Left ventricle myocardium inferior (tissue), 1 donor: ENCODE measurements around the gene LGALS7B. TPM values are rescaled to one million over a fixed set of nuclear protein-coding genes. Genes with fewer than 3 reads are reported as not detected.

ENCODE experiments used
- DNase-seq: peaks from one replicate; pipeline ENCODE4 v3.0.0-alpha.2; 2020
- H3K27ac ChIP-seq: fragments of 200-600 bp; replicated peaks from 2 replicates; pipeline ENCODE4 v1.8.0; 2021
- H3K27me3 ChIP-seq: fragments of 200-600 bp; 2 replicates; pipeline ENCODE4 v1.8.0; 2021; ENCODE audit warnings: low read depth
- H3K36me3 ChIP-seq: fragments of 200-600 bp; 2 replicates; pipeline ENCODE4 v1.8.0; 2021
- H3K4me1 ChIP-seq: fragments of 200-600 bp; 2 replicates; pipeline ENCODE4 v1.8.0; 2021
- H3K4me3 ChIP-seq: fragments of 200-600 bp; 2 replicates; pipeline ENCODE4 v1.8.0; 2021; ENCODE audit warnings: mild to moderate bottlenecking, moderate library complexity
- H3K9me3 ChIP-seq: fragments of 200-600 bp; replicated peaks from 2 replicates; pipeline ENCODE4 v1.8.0; 2021
- CTCF ChIP-seq: fragments of 200-600 bp; IDR thresholded peaks from 2 replicates; pipeline ENCODE4 v1.8.0; 2021; ENCODE audit warnings: antibody characterized with exemption, mild to moderate bottlenecking, borderline replicate concordance
- intact Hi-C: fragments of 100-400 bp; cut with micrococcal nuclease; formaldehyde crosslinking; loops from one replicate; pipeline ENCODE4 v1.11.0; 2022
- total RNA-seq: library from RNA; stranded (reverse); fragmentation: NEBNext Ultra II Directional; extraction: Animal tissue kit (Norgen Biotek cat#: 25700); gene quantifications from one replicate; pipeline ENCODE4 v1.2.1, GENCODE V29; 2021
- donor health status: DM: no; HTN: yes; CAD: no; lungs with severe emphysema.

The LGALS7B gene
- total RNA-seq, 1 donor from 2014 or later, result not detected

GRCh38 chr19:38838986-38839761 is 50.2 kb downstream of the LGALS7B start:
- DNase-seq, result no peak
- no peak for TF ChIP-seq CTCF
- intact Hi-C loops, result loop anchor here (10.0 kb wide), 1 partner anchor 74 kb away; no protein-coding TSS in a partner anchor
- no peak overlapping the region for H3K4me3 ChIP-seq
- peaks cover 88% of the 10 kb centered on the region for H3K36me3 ChIP-seq
- no peaks in the 10 kb centered on the region for H3K27me3 ChIP-seq
- no peak overlapping the region for H3K27ac ChIP-seq
- H3K4me1 ChIP-seq, result peaks cover 50% of the 10 kb centered on the region
- H3K9me3 ChIP-seq, result no peaks in the 10 kb centered on the region

GRCh38 chr19:38839816-38840582 is 51.0 kb downstream of the LGALS7B start:
- Histone ChIP-seq H3K4me1 (peaks cover 59% of the 10 kb centered on the region), H3K27me3 (no peaks in the 10 kb centered on the region), H3K27ac (no peak overlapping the region), H3K4me3 (no peak overlapping the region), H3K36me3 (peaks cover 97% of the 10 kb centered on the region), H3K9me3 (no peaks in the 10 kb centered on the region)
- TF ChIP-seq CTCF, result no peak
- intact Hi-C loops, result loop anchor here (10.0 kb wide), 1 partner anchor 75 kb away; no protein-coding TSS in a partner anchor
- DNase-seq, result no peak

DNA sequence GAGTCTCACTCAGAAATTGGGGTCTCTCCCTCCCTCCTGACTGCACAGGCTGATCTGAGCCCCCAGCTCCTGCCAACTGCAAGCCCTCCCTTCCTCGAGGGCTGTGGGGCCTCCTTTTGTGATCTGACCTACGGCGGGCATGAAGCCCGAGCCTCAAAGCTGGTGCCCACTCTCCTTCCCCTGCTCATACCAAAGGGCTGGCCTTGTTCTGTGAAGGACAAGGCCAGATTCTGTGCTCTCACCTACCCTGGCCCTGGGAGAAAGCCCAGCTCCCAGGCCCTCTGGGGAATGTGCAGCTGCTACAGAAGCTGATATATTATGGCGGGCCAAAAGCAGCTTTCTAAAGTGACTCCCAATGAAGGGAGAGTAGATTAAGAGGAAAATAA is 51.6 kb downstream of the LGALS7B start:
- intact Hi-C loops, result no loop called here
- no peak for TF ChIP-seq CTCF
- Histone ChIP-seq H3K4me1 (peaks cover 59% of the 10 kb centered on the region), H3K36me3 (peaks cover 100% of the 10 kb centered on the region), H3K9me3 (no peaks in the 10 kb centered on the region), H3K27ac (no peak overlapping the region), H3K4me3 (no peak overlapping the region), H3K27me3 (no peaks in the 10 kb centered on the region)
- no peak for DNase-seq

Other genes with a start within 250 kb of the LGALS7B start
- gene MAP4K1, start 171.2 kb upstream of the LGALS7B start, total RNA-seq, result 1.6 TPM
- gene EIF3K, start 170.0 kb upstream of the LGALS7B start, total RNA-seq, result 598 TPM
- gene ACTN4, start 141.6 kb upstream of the LGALS7B start, total RNA-seq, result 111 TPM
- gene CAPN12, start 44.7 kb upstream of the LGALS7B start, total RNA-seq, result 0.22 TPM
- not detected for gene LGALS7, start 15.7 kb upstream of the LGALS7B start, total RNA-seq
- gene LGALS4, start 23.7 kb downstream of the LGALS7B start, total RNA-seq, result 0.82 TPM
- 947 TPM for gene ECH1, start 42.6 kb downstream of the LGALS7B start, total RNA-seq
- 140 TPM for gene HNRNPL, start 60.8 kb downstream of the LGALS7B start, total RNA-seq
- 3.7 TPM for gene RINL, start 89.1 kb downstream of the LGALS7B start, total RNA-seq
- 99.0 TPM for gene SIRT2, start 110.4 kb downstream of the LGALS7B start, total RNA-seq
- 18.4 TPM for gene NFKBIB, start 110.8 kb downstream of the LGALS7B start, total RNA-seq
- gene CCER2, start 123.0 kb downstream of the LGALS7B start, total RNA-seq, result not detected
- 13.6 TPM for gene SARS2, start 141.6 kb downstream of the LGALS7B start, total RNA-seq
- 67.6 TPM for gene MRPS12, start 141.7 kb downstream of the LGALS7B start, total RNA-seq
- gene FBXO17, start 186.5 kb downstream of the LGALS7B start, total RNA-seq, result 3.0 TPM
- gene FBXO27, start 243.3 kb downstream of the LGALS7B start, total RNA-seq, result 20.9 TPM